22Rv1 (cell line): Measurements from ENCODE around the gene BPIFB4.

ENCODE experiments used
- ZFX ChIP-seq: fragments of 450-650 bp; IDR thresholded peaks from 2 replicates; pipeline ENCODE4 v1.6.1; 2017; ENCODE audit warnings: antibody characterized with exemption, borderline replicate concordance
- TF ChIP-seq, protein P1 (sequence below): fragments of 450-650 bp; IDR thresholded peaks from 2 replicates; pipeline ENCODE4 v1.5.1; 2017; ENCODE audit warnings: mild to moderate bottlenecking

DNA sequence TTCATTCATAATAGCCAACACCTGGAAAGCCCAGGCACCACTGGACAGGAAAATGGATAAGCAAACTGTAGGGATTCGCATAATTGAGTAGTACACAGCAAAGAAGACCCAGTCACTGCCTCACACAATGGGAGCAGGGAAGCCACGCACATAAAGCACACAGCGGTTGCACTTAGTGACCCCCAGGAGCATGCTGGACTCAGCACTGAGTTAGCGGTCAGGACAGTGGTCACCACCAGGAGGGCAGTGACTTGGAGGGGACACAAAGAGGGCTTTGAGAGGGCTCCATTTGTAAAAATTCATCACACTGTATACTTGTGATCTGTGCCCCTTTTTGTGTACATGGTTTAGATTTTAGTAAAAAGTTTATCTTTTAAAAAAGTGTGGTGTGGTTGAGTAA, 28.1 kb upstream of the BPIFB4 start:
- TF ChIP-seq, protein P1, sequence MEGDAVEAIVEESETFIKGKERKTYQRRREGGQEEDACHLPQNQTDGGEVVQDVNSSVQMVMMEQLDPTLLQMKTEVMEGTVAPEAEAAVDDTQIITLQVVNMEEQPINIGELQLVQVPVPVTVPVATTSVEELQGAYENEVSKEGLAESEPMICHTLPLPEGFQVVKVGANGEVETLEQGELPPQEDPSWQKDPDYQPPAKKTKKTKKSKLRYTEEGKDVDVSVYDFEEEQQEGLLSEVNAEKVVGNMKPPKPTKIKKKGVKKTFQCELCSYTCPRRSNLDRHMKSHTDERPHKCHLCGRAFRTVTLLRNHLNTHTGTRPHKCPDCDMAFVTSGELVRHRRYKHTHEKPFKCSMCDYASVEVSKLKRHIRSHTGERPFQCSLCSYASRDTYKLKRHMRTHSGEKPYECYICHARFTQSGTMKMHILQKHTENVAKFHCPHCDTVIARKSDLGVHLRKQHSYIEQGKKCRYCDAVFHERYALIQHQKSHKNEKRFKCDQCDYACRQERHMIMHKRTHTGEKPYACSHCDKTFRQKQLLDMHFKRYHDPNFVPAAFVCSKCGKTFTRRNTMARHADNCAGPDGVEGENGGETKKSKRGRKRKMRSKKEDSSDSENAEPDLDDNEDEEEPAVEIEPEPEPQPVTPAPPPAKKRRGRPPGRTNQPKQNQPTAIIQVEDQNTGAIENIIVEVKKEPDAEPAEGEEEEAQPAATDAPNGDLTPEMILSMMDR, result no peak
- no peak for TF ChIP-seq ZFX
